Jurkat, Clone E6-1 (cell line): ENCODE measurements around the gene ARMC5.
"Not testable (repeated sequence)": the region's sequence is repeated elsewhere in the genome, so short reads cannot be mapped to it uniquely, and the experiment has no call there.

ENCODE experiments used
- DNase-seq: peaks from one replicate; pipeline ENCODE4 v3.0.0-alpha.2; 2011; ENCODE audit warnings: low read depth, low spot score
- H3K4me3 ChIP-seq: 2 replicates; pipeline ENCODE4 v1.5.1; 2011; ENCODE audit warnings: mild to moderate bottlenecking, low read length, control low read depth, moderate library complexity

ARMC5 gene

GRCh38 chr16:31487720-31488467, 28.6 kb downstream of the ARMC5 start:
- DNase-seq: peak; percentile 59
- H3K4me3 ChIP-seq: peak overlapping the region; percentile 48

GRCh38 chr16:31488468-31489297, 29.4 kb downstream of the ARMC5 start:
- H3K4me3 ChIP-seq: no peak overlapping the region
- DNase-seq: no peak

- no peak for DNase-seq
- no peak overlapping the region for H3K4me3 ChIP-seq
Observed at GRCh38 chr16:31489298-31489564, 29.9 kb downstream of the ARMC5 start.

- no peak overlapping the region for H3K4me3 ChIP-seq
Observed at GRCh38 chr16:31489616-31490584, 30.6 kb downstream of the ARMC5 start.

GRCh38 chr16:31491778-31492418, 32.6 kb downstream of the ARMC5 start:
- no peak for DNase-seq
- no peak overlapping the region for H3K4me3 ChIP-seq

More at GRCh38 chr16:31489616-31490584, 30.6 kb downstream of the ARMC5 start:
- no peak for DNase-seq

GRCh38 chr16:31493506-31494125, 34.3 kb downstream of the ARMC5 start:
- DNase-seq: no peak
- no peak overlapping the region for H3K4me3 ChIP-seq

GRCh38 chr16:31496670-31497069, 37.4 kb downstream of the ARMC5 start:
- no peak overlapping the region for H3K4me3 ChIP-seq
- DNase-seq: no peak

- H3K4me3 ChIP-seq: no peak overlapping the region
- DNase-seq: no peak
Observed at GRCh38 chr16:31498493-31498892, 39.2 kb downstream of the ARMC5 start.

- no peak overlapping the region for H3K4me3 ChIP-seq
Observed at GRCh38 chr16:31499928-31500327, 40.6 kb downstream of the ARMC5 start.

GRCh38 chr16:31501226-31501965, 42.1 kb downstream of the ARMC5 start:
- H3K4me3 ChIP-seq: no peak overlapping the region
- DNase-seq: no peak

More at GRCh38 chr16:31499928-31500327, 40.6 kb downstream of the ARMC5 start:
- DNase-seq: no peak

GRCh38 chr16:31501966-31502348, 42.7 kb downstream of the ARMC5 start:
- DNase-seq: no peak
- H3K4me3 ChIP-seq: no peak overlapping the region

- DNase-seq: no peak
- no peak overlapping the region for H3K4me3 ChIP-seq
Observed at GRCh38 chr16:31502981-31503380, 43.7 kb downstream of the ARMC5 start.

GRCh38 chr16:31503555-31503954, 44.3 kb downstream of the ARMC5 start:
- not testable (repeated sequence) for H3K4me3 ChIP-seq, DNase-seq

- no peak for DNase-seq
- no peak overlapping the region for H3K4me3 ChIP-seq
Observed at GRCh38 chr16:31504159-31504558, 44.9 kb downstream of the ARMC5 start.

GRCh38 chr16:31505483-31505882, 46.2 kb downstream of the ARMC5 start:
- H3K4me3 ChIP-seq: no peak overlapping the region
- DNase-seq: peak; percentile 75

GRCh38 chr16:31507617-31507928, 48.3 kb downstream of the ARMC5 start:
- no peak for DNase-seq
- peak overlapping the region; percentile 73 for H3K4me3 ChIP-seq

GRCh38 chr16:31507929-31508705, 48.8 kb downstream of the ARMC5 start, which contains the start of gene RUSF1:
RUSF1 (minus strand) TSS chr16:31508391; CDS start chr16:31508373, 18 bp downstream.
- peak within 1 kb of the TSS; percentile 73 for H3K4me3 ChIP-seq
- peak; percentile 75 for DNase-seq
